Suprapubic skin (tissue), 4 donors: ENCODE data around the gene CECR2. TPM values are rescaled to one million over a fixed set of nuclear protein-coding genes. Genes with fewer than 3 reads are reported as not detected.

Source experiments
- DNase-seq, 2 donors: peaks; one replicate each; pipeline ENCODE4 v3.0.0-alpha.2; 2019; ENCODE audit warnings: low spot score in 2 of 2
- H3K27ac ChIP-seq: fragments of 200-600 bp; sonication (generic); one replicate; pipeline ENCODE4 v1.5.1; 2019
- H3K27me3 ChIP-seq: fragments of 200-600 bp; sonication (generic); one replicate; pipeline ENCODE4 v1.5.1; 2019
- H3K36me3 ChIP-seq: fragments of 200-600 bp; sonication (generic); one replicate; pipeline ENCODE4 v1.5.1; 2019
- H3K4me1 ChIP-seq: fragments of 200-600 bp; sonication (generic); one replicate; pipeline ENCODE4 v1.5.1; 2019
- H3K4me3 ChIP-seq: fragments of 200-600 bp; sonication (generic); one replicate; pipeline ENCODE4 v1.5.1; 2019; ENCODE audit warnings: mild to moderate bottlenecking
- H3K9me3 ChIP-seq: fragments of 200-600 bp; sonication (generic); one replicate; pipeline ENCODE4 v1.5.1; 2019
- CTCF ChIP-seq, 2 donors: fragments of 200-600 bp in 1 of 2; fragments of 450-650 bp in 1 of 2; sonication (generic) in 1 of 2; IDR thresholded peaks; one replicate each; pipeline ENCODE4 v1.5.1; 2016 to 2019; ENCODE audit warnings: antibody characterized with exemption in 2 of 2, mild to moderate bottlenecking in 1 of 2, moderate library complexity in 1 of 2
- EP300 ChIP-seq: sonication (generic); formaldehyde crosslinking; IDR thresholded peaks from one replicate; pipeline ENCODE4 v1.6.1; 2017; ENCODE audit warnings: antibody characterized with exemption
- POLR2A ChIP-seq, 2 donors: fragments of 450-650 bp; IDR thresholded peaks; one replicate each; pipeline ENCODE4 v1.6.1; 2017; ENCODE audit warnings: antibody characterized with exemption in 2 of 2, mild to moderate bottlenecking in 2 of 2, moderate library complexity in 2 of 2
- POLR2AphosphoS5 ChIP-seq, 3 donors: sonication (generic); formaldehyde crosslinking; IDR thresholded peaks; one replicate each; pipeline ENCODE4 v1.6.1; 2017; ENCODE audit warnings: antibody characterized with exemption in 3 of 3
- WGBS: methylation state at CpG from one replicate; pipeline ENCODE4 v1.1.5; 2018; 5-methylcytosine and 5-hydroxymethylcytosine counted together
- total RNA-seq, 4 donors: library from RNA; depleted of rRNA; stranded (reverse); fragments of >200 nt; gene quantifications; one replicate each; pipeline ENCODE4 v1.1.0, GENCODE V29; 2016

The CECR2 gene
- total RNA-seq, 4 donors from 2014 or later: 2.5 to 3.9 (median 3.7) TPM

- peaks cover 3% of the 10 kb centered on the region for H3K27me3 ChIP-seq
- TF ChIP-seq EP300: no peak
- no peak for TF ChIP-seq CTCF (IDR thresholded peaks at IDR 0.05)
- no peak for TF ChIP-seq POLR2A (IDR thresholded peaks at IDR 0.05)
- no peak for TF ChIP-seq POLR2AphosphoS5 (IDR thresholded peaks at IDR 0.05)
- peaks cover 8% of the 10 kb centered on the region for H3K9me3 ChIP-seq
- H3K36me3 ChIP-seq: no peaks in the 10 kb centered on the region
- no peak overlapping the region for H3K4me3 ChIP-seq
- DNase-seq: no peak
- WGBS: 66% methylated on average over 9 of the region's 9 CpGs
- no peak overlapping the region for H3K27ac ChIP-seq
- no peaks in the 10 kb centered on the region for H3K4me1 ChIP-seq
These were observed 18.1 kb downstream of the CECR2 start for GRCh38 chr22:17387356-17387755.

- Histone ChIP-seq H3K36me3 (no peaks in the 10 kb centered on the region), H3K4me3 (no peak overlapping the region), H3K27ac (no peak overlapping the region), H3K9me3 (peaks cover 8% of the 10 kb centered on the region), H3K27me3 (no peaks in the 10 kb centered on the region), H3K4me1 (no peaks in the 10 kb centered on the region)
- TF ChIP-seq POLR2AphosphoS5 (IDR thresholded peaks at IDR 0.05) (no peak), CTCF (IDR thresholded peaks at IDR 0.05) (no peak), EP300 (no peak), POLR2A (IDR thresholded peaks at IDR 0.05) (no peak)
- DNase-seq: no peak
- 91% methylated on average over 10 of the region's 10 CpGs for WGBS
These were observed 19.0 kb downstream of the CECR2 start for GRCh38 chr22:17388235-17388634.

GRCh38 chr22:17390087-17390486 lies 20.8 kb downstream of the CECR2 start:
- no peak overlapping the region for H3K27ac ChIP-seq
- TF ChIP-seq CTCF (IDR thresholded peaks at IDR 0.05): no peak
- TF ChIP-seq EP300: no peak
- no peak for TF ChIP-seq POLR2AphosphoS5 (IDR thresholded peaks at IDR 0.05)
- TF ChIP-seq POLR2A (IDR thresholded peaks at IDR 0.05): no peak
- peaks cover under 1% of the 10 kb centered on the region for H3K9me3 ChIP-seq
- DNase-seq: no peak
- 66% methylated on average over 5 of the region's 5 CpGs for WGBS
- H3K36me3 ChIP-seq: no peaks in the 10 kb centered on the region
- H3K4me1 ChIP-seq: no peaks in the 10 kb centered on the region
- no peaks in the 10 kb centered on the region for H3K27me3 ChIP-seq
- H3K4me3 ChIP-seq: no peak overlapping the region

GRCh38 chr22:17396516-17396915 lies 27.3 kb downstream of the CECR2 start:
- H3K4me3 ChIP-seq: no peak overlapping the region
- WGBS: 87% methylated on average over 3 of the region's 3 CpGs
- DNase-seq: no peak
- no peak overlapping the region for H3K27ac ChIP-seq
- no peaks in the 10 kb centered on the region for H3K9me3 ChIP-seq
- TF ChIP-seq POLR2AphosphoS5 (IDR thresholded peaks at IDR 0.05) (no peak), POLR2A (IDR thresholded peaks at IDR 0.05) (no peak), CTCF (IDR thresholded peaks at IDR 0.05) (no peak), EP300 (no peak)
- H3K27me3 ChIP-seq: no peaks in the 10 kb centered on the region
- H3K4me1 ChIP-seq: no peaks in the 10 kb centered on the region
- H3K36me3 ChIP-seq: no peaks in the 10 kb centered on the region

- Histone ChIP-seq H3K4me3 (no peak overlapping the region), H3K27ac (no peak overlapping the region), H3K27me3 (no peaks in the 10 kb centered on the region), H3K36me3 (no peaks in the 10 kb centered on the region), H3K4me1 (no peaks in the 10 kb centered on the region), H3K9me3 (no peaks in the 10 kb centered on the region)
- 77% methylated on average over 11 of the region's 11 CpGs for WGBS
- no peak for TF ChIP-seq POLR2AphosphoS5 (IDR thresholded peaks at IDR 0.05)
- TF ChIP-seq POLR2A (IDR thresholded peaks at IDR 0.05): no peak
- no peak for TF ChIP-seq EP300
- TF ChIP-seq CTCF (IDR thresholded peaks at IDR 0.05): no peak
- DNase-seq: no peak
These were observed 28.7 kb downstream of the CECR2 start for GRCh38 chr22:17397756-17398547.
